AG09309 (cell line): ENCODE results near the gene SOX6.
"Not testable (repeated sequence)": the region's sequence is repeated elsewhere in the genome, so short reads cannot be mapped to it uniquely, and the experiment has no call there.

ENCODE experiments used
- DNase-seq: peaks from one replicate; pipeline ENCODE4 v3.0.0-alpha.2; 2010; ENCODE audit warnings: low read depth
- H3K4me3 ChIP-seq: 2 replicates; pipeline ENCODE4 v1.5.1; 2011; ENCODE audit warnings: mild to moderate bottlenecking, low read depth, low read length, moderate library complexity; ENCODE audit not compliant: control insufficient read depth
- TF ChIP-seq, protein P1 (sequence below): IDR thresholded peaks from 2 replicates; pipeline ENCODE4 v1.5.1; 2011; ENCODE audit warnings: mild to moderate bottlenecking, low read depth, low read length, inconsistent platforms; ENCODE audit not compliant: insufficient read depth, control insufficient read depth; ENCODE audit errors: missing control alignments

The SOX6 gene

DNA sequence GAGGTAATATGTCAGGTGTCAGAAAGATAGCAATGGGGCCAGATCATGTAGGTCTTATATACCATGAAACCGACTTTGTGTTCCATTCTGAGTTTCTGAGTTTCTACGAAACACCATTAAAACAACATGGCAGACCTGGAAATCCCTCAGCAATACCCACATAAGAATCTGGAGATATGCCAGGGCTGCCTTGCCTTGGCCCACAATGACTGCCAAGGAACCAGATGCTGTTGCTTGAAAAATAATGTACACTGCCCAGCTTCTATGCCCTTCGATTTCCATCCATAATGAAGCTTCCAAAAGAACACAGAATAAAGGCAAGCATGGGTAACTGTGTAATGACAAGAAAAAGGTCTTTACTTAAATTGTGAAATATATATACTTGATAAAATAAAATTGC is 277.4 kb downstream of the SOX6 start:
- no peak for DNase-seq
- H3K4me3 ChIP-seq, result no peak overlapping the region
- TF ChIP-seq, protein P1, sequence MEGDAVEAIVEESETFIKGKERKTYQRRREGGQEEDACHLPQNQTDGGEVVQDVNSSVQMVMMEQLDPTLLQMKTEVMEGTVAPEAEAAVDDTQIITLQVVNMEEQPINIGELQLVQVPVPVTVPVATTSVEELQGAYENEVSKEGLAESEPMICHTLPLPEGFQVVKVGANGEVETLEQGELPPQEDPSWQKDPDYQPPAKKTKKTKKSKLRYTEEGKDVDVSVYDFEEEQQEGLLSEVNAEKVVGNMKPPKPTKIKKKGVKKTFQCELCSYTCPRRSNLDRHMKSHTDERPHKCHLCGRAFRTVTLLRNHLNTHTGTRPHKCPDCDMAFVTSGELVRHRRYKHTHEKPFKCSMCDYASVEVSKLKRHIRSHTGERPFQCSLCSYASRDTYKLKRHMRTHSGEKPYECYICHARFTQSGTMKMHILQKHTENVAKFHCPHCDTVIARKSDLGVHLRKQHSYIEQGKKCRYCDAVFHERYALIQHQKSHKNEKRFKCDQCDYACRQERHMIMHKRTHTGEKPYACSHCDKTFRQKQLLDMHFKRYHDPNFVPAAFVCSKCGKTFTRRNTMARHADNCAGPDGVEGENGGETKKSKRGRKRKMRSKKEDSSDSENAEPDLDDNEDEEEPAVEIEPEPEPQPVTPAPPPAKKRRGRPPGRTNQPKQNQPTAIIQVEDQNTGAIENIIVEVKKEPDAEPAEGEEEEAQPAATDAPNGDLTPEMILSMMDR, result no peak

DNA sequence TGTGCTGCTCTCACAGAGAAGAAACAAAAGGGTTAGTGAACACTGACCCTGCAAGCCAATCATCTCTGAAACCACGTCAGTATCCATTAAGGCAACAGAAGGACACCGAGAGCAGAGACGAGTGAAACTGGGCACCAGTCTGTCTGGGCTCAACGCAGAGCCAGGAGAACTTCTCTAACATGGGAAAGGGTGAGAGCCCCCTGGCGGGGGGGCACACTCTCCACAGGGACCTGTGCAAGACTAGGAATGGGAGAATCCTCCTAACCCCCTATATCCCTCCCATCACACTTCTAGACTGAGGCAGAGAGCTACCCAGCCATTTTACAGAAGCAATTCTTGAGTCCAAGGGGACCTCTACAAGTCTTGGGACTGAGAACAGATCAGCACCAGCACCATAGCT is 285.8 kb downstream of the SOX6 start:
- TF ChIP-seq, protein P1, result no peak
- H3K4me3 ChIP-seq, result no peak overlapping the region
- no peak for DNase-seq

DNA sequence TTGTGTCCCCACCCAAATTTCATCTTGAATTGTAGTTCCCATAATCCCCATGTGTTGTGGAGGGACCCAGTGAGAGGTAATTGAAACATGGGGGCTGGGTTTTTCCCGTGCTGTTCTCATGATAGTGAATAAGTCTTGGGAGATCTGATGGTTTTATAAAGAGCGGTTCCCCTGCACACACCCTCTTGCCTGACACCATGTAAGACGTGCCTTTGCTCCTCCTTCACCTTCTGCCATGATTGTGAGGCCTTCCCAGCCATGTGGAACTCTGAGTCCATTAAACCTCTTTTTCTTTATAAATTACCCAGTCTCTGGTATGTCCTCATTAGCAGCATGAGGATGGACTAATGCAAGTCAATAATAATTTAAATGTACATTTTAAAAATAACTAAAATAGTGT is 289.1 kb downstream of the SOX6 start:
- not testable (repeated sequence) for DNase-seq, H3K4me3 ChIP-seq

DNA sequence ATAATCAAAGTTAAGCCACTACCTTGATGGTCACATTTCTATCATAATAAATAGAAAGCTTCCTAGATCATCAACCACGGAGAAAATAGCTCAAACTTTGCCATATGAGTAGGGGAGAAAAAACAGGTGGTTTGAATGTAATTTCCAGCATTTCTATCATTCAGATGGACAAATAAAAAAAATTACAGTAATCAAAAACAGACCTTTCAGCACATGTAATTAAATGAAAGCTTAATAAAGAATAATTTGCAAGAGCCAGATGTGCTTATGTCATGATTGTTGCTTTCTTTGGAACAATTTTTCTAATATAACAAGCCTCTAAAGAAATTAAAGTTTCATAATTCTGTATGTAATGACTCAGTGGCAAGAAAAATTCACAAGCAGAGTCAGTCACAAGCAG is 297.0 kb downstream of the SOX6 start:
- TF ChIP-seq, protein P1, result no peak
- no peak overlapping the region for H3K4me3 ChIP-seq
- no peak for DNase-seq

DNA sequence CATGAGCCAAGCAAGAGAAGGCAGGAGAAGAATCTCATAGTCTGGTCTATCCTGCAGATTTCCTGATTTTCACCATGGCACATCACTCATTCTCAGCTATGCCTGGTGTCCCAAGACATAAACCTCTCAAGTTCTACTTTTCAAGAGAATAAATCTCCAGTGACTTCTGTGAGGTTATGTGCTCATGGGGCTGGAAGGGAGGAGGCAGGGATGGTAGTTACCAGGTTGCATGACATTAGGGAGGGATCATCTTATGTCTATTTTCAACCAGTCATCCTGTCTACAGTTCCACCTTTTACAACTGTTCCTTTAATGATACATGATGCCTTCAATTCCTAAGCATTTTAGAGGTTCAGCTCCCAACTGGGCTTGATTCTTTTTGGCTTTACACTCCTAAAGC is 297.7 kb downstream of the SOX6 start:
- no peak for DNase-seq
- H3K4me3 ChIP-seq, result no peak overlapping the region
- TF ChIP-seq, protein P1, result no peak

DNA sequence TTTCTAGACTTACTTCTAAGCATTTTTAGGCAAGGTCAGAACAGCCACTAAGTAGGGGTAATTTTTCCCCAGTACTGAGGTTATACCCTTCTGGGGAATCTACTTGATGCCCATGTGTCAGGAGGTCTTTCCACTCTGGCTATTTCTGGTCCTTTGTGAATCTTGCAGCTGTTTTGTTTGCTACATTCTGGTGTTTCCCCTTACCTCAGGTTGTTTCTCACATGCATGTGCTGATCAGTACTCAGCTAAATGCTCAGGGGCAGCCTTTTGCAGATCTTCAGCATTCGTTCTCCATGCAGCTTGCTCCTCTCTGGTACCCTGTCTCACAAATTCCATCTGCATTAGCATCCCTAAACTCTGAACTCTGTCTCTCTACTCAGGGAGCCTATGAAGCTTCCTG is 303.6 kb downstream of the SOX6 start:
- no peak for DNase-seq
- H3K4me3 ChIP-seq, result no peak overlapping the region
- TF ChIP-seq, protein P1, result no peak

DNA sequence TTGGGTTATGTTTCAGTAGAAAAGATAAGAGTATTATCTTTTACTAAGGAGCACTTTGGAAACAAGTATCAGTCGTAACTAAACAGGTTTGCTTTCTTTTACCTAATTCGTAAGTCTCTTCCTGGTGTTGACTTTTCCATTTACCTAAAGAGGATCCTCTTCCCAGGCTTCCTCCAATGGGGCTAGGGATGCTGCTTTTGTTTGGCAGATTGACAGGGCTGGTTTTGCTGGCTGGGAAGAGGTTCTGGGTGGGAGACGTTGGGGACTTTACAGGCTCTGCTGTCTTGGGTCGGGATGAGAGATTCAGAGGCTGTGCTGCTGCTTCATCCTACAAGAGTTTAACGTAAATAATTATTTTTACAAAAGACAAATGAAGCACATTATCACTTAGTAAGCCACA is 306.7 kb downstream of the SOX6 start:
- TF ChIP-seq, protein P1, result no peak
- no peak for DNase-seq
- H3K4me3 ChIP-seq, result no peak overlapping the region

DNA sequence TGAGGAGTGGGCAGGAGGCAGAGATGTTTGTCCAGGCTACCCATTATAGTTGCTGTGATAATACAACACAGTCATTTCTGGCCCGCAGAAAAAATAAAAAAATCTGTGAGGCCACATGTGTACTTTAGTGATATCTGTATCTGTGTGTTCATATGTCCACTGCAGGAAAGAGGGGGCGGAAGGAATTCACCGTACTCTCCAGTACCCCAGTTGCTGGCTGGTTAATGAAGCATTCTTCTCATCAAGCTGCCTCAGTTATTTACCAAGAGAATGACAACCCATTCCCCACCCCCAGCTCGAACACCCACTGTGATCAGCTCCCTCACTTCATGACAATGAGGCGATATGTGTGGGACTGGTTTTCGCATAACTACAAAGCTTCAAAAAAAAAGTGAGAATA is 309.3 kb downstream of the SOX6 start:
- no peak for DNase-seq
- H3K4me3 ChIP-seq, result no peak overlapping the region
- TF ChIP-seq, protein P1, result no peak
